GM18502 (cell line): ENCODE results near the gene GCLC.
"Not testable (repeated sequence)": the region's sequence is repeated elsewhere in the genome, so short reads cannot be mapped to it uniquely, and the experiment has no call there.

Experiments
- ATAC-seq: cut with Tn5 transposase; IDR thresholded peaks from one replicate; pipeline ENCODE4 v1.9.1; 2021; ENCODE audit warnings: mild to moderate bottlenecking; ENCODE audit not compliant: unreplicated experiment, poor library complexity

Gene GCLC

GRCh38 chr6:53496797-53497375 lies 48.0 kb downstream of the GCLC start:
- no peak for ATAC-seq

- ATAC-seq: no peak
These were observed 49.1 kb downstream of the GCLC start for GRCh38 chr6:53495506-53496499.

GRCh38 chr6:53494076-53494475 lies 50.8 kb downstream of the GCLC start:
- no peak for ATAC-seq

- ATAC-seq: no peak
These were observed 51.3 kb downstream of the GCLC start for GRCh38 chr6:53493635-53494025.

GRCh38 chr6:53492860-53493634 lies 51.9 kb downstream of the GCLC start:
- ATAC-seq: no peak

- ATAC-seq: no peak
These were observed 57.8 kb downstream of the GCLC start for GRCh38 chr6:53487080-53487479.

GRCh38 chr6:53486679-53487078 lies 58.2 kb downstream of the GCLC start:
- ATAC-seq: no peak

GRCh38 chr6:53484476-53485280 lies 60.2 kb downstream of the GCLC start:
- ATAC-seq: no peak

GRCh38 chr6:53483423-53484353 lies 61.2 kb downstream of the GCLC start:
- no peak for ATAC-seq

- ATAC-seq: no peak
These were observed 63.6 kb downstream of the GCLC start for GRCh38 chr6:53481323-53481722.

GRCh38 chr6:53480774-53481173 lies 64.1 kb downstream of the GCLC start:
- ATAC-seq: not testable (repeated sequence)

GRCh38 chr6:53479871-53480270 lies 65.0 kb downstream of the GCLC start:
- ATAC-seq: no peak

- no peak for ATAC-seq
These were observed 67.9 kb downstream of the GCLC start for GRCh38 chr6:53476964-53477363.

GRCh38 chr6:53474010-53474409 lies 70.9 kb downstream of the GCLC start:
- no peak for ATAC-seq

GRCh38 chr6:53469163-53469562 lies 75.7 kb downstream of the GCLC start:
- ATAC-seq: no peak

GRCh38 chr6:53466257-53466656 lies 78.6 kb downstream of the GCLC start:
- ATAC-seq: no peak

- no peak for ATAC-seq
These were observed 79.2 kb downstream of the GCLC start for GRCh38 chr6:53465732-53466131.

GRCh38 chr6:53464927-53465460 lies 79.9 kb downstream of the GCLC start:
- no peak for ATAC-seq

GRCh38 chr6:53464483-53464882 lies 80.4 kb downstream of the GCLC start:
- ATAC-seq: no peak
